Tibial artery (tissue), 4 donors: ENCODE results near the gene G3BP2.

Source experiments
- DNase-seq, 2 donors: peaks; one replicate each; pipeline ENCODE4 v3.0.0-alpha.2; 2019
- H3K27ac ChIP-seq, 2 donors: fragments of 200-600 bp; sonication (generic) in 1 of 2; 1 replicate in 1 of 2; 2 replicates in 1 of 2; pipeline ENCODE4 v1.5.1; 2018 to 2019; ENCODE audit warnings: mild to moderate bottlenecking in 1 of 2
- H3K27me3 ChIP-seq, 2 donors: fragments of 200-600 bp; sonication (generic) in 1 of 2; one replicate each; pipeline versions ENCODE4 v1.5.1 to v1.6.0; 2016 to 2019
- H3K36me3 ChIP-seq, 3 donors: fragments of 200-600 bp; sonication (generic) in 2 of 3; one replicate each; pipeline ENCODE4 v1.5.1; 2016 to 2019; ENCODE audit warnings: mild to moderate bottlenecking in 2 of 3
- H3K4me1 ChIP-seq, 4 donors: fragments of 200-600 bp; sonication (generic) in 2 of 4; 1 replicate in 3 of 4; 2 replicates in 1 of 4; pipeline ENCODE4 v1.5.1; 2016 to 2019
- H3K4me3 ChIP-seq, 2 donors: fragments of 200-600 bp; sonication (generic) in 1 of 2; 1 replicate in 1 of 2; 2 replicates in 1 of 2; pipeline ENCODE4 v1.5.1; 2018 to 2019; ENCODE audit warnings: mild to moderate bottlenecking in 2 of 2
- H3K9me3 ChIP-seq, 3 donors: fragments of 200-600 bp; sonication (generic) in 1 of 3; one replicate each; pipeline ENCODE4 v1.5.1; 2016 to 2019
- intact Hi-C: fragments of 100-400 bp; cut with DNase I; formaldehyde crosslinking; loops from one replicate; pipeline ENCODE4 v1.15.0; 2023; ENCODE audit warnings: low total_unique reads
- TF ChIP-seq, protein P1 (sequence below), 2 experiments: fragments of 200-600 bp in 1 of 2; fragments of 450-650 bp in 1 of 2; IDR thresholded peaks; one replicate each; pipeline ENCODE4 v1.5.1; 2017 to 2019; ENCODE audit warnings: antibody characterized with exemption in 2 of 2, mild to moderate bottlenecking in 1 of 2, moderate library complexity in 1 of 2

G3BP2 gene

DNA sequence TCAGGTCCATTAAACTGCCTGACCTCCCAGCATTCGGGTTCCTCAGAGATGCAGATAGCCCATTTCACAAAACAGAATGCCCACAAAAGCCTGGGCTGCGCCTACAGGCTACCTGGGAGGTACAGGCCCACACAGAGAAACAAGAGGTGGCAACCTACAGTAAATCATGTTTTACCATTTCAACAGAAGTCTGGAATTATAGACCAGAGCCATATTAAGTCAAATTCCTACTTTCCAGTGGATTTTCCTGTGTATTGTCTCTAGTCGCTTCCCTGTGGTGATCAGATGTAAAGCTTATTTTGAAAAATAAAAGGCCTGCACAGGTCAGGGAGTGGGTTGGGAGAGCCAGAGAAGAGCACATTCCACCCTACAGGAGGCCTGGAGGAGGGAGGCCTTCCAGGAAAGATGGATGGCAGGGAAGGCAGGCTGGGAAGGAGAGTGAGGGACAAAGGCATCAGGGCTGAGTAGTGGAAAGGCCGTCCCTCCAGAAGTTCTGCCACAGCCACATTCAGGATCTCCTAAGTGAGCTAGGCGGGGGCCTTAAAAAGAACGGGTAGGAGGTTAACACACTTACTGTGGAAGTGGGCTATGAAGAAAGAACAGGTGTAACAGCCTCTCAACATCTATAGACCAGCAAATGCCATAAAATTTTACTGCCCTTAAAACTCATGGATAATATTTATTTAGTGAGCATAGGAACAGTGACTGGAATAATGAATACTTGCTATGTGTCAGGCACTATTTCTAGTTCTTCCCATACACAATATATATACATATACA lies 32.2 kb upstream of the G3BP2 start:
- intact Hi-C loops = no loop called here
- Histone ChIP-seq H3K4me1 (no peaks in the 10 kb centered on the region), H3K36me3 (peaks cover 0 to 3% (median 0%) of the 10 kb centered on the region in 3 donors), H3K27ac (no peak overlapping the region), H3K4me3 (no peak overlapping the region), H3K27me3 (no peaks in the 10 kb centered on the region), H3K9me3 (no peaks in the 10 kb centered on the region)
- DNase-seq = no peak
- TF ChIP-seq, protein P1, sequence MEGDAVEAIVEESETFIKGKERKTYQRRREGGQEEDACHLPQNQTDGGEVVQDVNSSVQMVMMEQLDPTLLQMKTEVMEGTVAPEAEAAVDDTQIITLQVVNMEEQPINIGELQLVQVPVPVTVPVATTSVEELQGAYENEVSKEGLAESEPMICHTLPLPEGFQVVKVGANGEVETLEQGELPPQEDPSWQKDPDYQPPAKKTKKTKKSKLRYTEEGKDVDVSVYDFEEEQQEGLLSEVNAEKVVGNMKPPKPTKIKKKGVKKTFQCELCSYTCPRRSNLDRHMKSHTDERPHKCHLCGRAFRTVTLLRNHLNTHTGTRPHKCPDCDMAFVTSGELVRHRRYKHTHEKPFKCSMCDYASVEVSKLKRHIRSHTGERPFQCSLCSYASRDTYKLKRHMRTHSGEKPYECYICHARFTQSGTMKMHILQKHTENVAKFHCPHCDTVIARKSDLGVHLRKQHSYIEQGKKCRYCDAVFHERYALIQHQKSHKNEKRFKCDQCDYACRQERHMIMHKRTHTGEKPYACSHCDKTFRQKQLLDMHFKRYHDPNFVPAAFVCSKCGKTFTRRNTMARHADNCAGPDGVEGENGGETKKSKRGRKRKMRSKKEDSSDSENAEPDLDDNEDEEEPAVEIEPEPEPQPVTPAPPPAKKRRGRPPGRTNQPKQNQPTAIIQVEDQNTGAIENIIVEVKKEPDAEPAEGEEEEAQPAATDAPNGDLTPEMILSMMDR (IDR thresholded peaks at IDR 0.05) = no peak

DNA sequence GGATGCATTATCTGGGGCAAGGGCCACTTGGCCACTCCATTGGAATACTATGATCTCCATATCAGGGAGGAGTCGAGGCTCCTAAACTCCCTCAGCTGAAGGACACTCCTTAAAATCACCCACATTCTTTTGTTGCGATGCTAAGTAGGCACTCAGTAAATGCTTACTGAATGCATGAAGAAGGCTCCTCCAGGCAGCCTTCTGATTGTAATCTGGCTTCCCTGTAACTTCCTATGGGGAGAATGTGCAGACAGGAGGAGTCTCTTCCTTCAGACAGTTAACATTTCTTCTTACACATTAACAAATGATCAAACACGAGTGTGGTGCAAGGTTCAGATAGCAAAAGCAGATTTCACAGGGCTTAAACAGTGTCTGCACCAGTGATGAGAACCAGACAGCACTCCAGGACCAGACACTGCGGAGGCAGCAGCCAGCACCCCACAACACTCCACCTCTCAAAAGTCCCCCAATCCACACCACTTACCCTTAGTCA lies 29.8 kb upstream of the G3BP2 start:
- TF ChIP-seq, protein P1 (IDR thresholded peaks at IDR 0.05) = no peak
- Histone ChIP-seq H3K27me3 (no peaks in the 10 kb centered on the region), H3K4me1 (no peaks in the 10 kb centered on the region), H3K4me3 (no peak overlapping the region), H3K9me3 (no peaks in the 10 kb centered on the region), H3K27ac (no peak overlapping the region), H3K36me3 (peaks cover 0 to 3% (median 0%) of the 10 kb centered on the region in 3 donors)
- intact Hi-C loops = no loop called here
- DNase-seq = no peak

DNA sequence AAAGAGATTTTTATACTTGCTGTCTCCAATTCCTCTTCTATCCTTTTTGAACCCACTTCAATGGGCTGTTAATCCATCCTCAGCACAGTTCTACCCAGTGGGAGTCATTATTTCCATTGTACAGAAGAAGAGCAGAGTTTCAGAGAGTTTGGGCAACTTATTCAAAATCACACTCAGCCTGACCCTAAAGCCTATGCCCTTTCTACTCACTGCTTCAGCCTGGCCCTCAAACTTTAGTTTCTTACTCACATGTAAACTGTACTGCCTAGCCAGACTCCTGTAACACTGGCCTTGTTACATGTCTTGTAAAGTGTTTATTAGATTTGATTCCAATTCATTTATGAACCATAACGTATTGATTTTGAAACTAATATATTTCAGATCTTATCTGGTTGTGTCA lies 26.1 kb upstream of the G3BP2 start:
- Histone ChIP-seq H3K36me3 (no peaks in the 10 kb centered on the region), H3K27me3 (no peaks in the 10 kb centered on the region), H3K4me3 (no peak overlapping the region), H3K4me1 (no peaks in the 10 kb centered on the region), H3K9me3 (no peaks in the 10 kb centered on the region), H3K27ac (no peak overlapping the region)
- TF ChIP-seq, protein P1 (IDR thresholded peaks at IDR 0.05) = no peak
- DNase-seq = no peak
- intact Hi-C loops = no loop called here

DNA sequence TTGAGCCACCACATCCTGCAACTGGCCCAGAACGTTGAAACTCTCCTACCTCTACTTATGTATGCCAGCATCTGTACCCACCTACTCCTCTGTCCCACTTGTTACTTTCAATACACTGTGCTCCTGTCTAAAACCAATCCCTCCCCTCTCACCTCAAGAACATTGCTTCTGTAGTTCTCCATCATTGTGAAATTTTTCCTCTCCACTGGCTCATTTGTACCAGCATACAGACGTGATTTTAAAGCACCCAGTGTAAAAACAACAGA lies 25.7 kb upstream of the G3BP2 start:
- no peaks in the 10 kb centered on the region for H3K36me3 ChIP-seq
- DNase-seq = no peak
- no peak overlapping the region for H3K27ac ChIP-seq
- intact Hi-C loops = no loop called here
- no peaks in the 10 kb centered on the region for H3K4me1 ChIP-seq
- H3K27me3 ChIP-seq = no peaks in the 10 kb centered on the region
- H3K4me3 ChIP-seq = no peak overlapping the region
- TF ChIP-seq, protein P1 (IDR thresholded peaks at IDR 0.05) = no peak
- H3K9me3 ChIP-seq = no peaks in the 10 kb centered on the region

DNA sequence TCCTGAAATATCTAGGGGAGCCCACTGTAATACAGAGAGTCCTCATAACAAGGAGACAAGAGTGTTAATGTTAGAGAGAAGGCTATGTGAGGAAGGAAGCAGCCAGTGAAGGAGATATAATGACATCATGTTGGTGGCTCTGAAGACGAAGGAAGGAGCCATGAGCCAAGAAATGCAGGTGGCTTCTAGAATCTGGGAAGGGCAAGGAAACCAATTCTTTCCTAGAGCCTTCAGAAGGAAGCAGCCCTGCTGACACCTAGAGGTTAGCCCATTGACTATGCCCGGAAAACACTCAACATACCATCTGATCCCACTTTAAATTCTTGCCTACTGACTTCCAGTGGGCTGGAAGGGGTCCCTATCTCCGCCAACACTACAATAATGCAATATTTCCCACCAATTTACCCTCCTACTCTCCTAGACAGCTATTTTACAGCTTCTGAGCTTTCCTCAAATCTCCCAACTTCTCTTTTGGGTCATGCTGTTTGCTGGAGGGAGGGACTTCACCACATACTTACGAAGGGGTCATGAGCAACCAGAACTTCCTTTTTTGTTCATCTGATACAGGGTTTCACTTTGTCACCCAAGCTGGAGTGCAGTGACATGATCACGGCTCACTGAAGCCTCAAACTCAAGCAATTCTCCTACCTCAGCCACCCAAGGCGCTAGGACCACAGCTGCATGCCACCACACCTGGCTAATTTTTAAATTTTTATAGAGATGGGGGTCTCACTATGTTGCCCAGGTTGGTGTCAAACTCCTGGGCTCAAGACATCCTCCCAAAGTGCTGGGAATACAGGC lies 25.2 kb upstream of the G3BP2 start:
- no peak for DNase-seq
- Histone ChIP-seq H3K9me3 (no peaks in the 10 kb centered on the region), H3K4me1 (no peaks in the 10 kb centered on the region), H3K36me3 (no peaks in the 10 kb centered on the region), H3K27me3 (no peaks in the 10 kb centered on the region), H3K27ac (no peak overlapping the region), H3K4me3 (no peak overlapping the region)
- TF ChIP-seq, protein P1 (IDR thresholded peaks at IDR 0.05) = no peak
- intact Hi-C loops = no loop called here
